OCI-M1 (cell line): ENCODE measurements around the gene HIRA.

ENCODE experiments used
- DNase-seq: peaks from one replicate; lab custom pipeline; 2025; lab: John Stamatoyannopoulos, UW

The HIRA gene

GRCh38 chr22:19357270-19358105 lies 74.0 kb downstream of the HIRA start:
- DNase-seq: no peak

- DNase-seq: no peak
Measured at GRCh38 chr22:19356708-19357269, 74.7 kb downstream of the HIRA start.

- DNase-seq: no peak
Measured at GRCh38 chr22:19355413-19356157, 75.9 kb downstream of the HIRA start.

- no peak for DNase-seq
Measured at GRCh38 chr22:19354201-19354600, 77.3 kb downstream of the HIRA start.

- no peak for DNase-seq
Measured at GRCh38 chr22:19353363-19354131, 78.0 kb downstream of the HIRA start.

GRCh38 chr22:19352766-19353165 lies 78.8 kb downstream of the HIRA start:
- no peak for DNase-seq

GRCh38 chr22:19352217-19352616 lies 79.3 kb downstream of the HIRA start:
- no peak for DNase-seq

GRCh38 chr22:19351604-19352003 lies 79.9 kb downstream of the HIRA start:
- DNase-seq: no peak

GRCh38 chr22:19350947-19351346 lies 80.6 kb downstream of the HIRA start:
- no peak for DNase-seq

- DNase-seq: no peak
Measured at GRCh38 chr22:19350476-19350859, 81.1 kb downstream of the HIRA start.

- DNase-seq: no peak
Measured at GRCh38 chr22:19349778-19350475, 81.6 kb downstream of the HIRA start.

GRCh38 chr22:19346677-19347265 lies 84.8 kb downstream of the HIRA start:
- DNase-seq: no peak

- no peak for DNase-seq
Measured at GRCh38 chr22:19344420-19344819, 87.1 kb downstream of the HIRA start.

- DNase-seq: no peak
Measured at GRCh38 chr22:19343470-19343869, 88.1 kb downstream of the HIRA start.

GRCh38 chr22:19341500-19341899 lies 90.0 kb downstream of the HIRA start:
- no peak for DNase-seq

- no peak for DNase-seq
Measured at GRCh38 chr22:19337137-19337536, 94.4 kb downstream of the HIRA start.

- DNase-seq: no peak
Measured at GRCh38 chr22:19336133-19337075, 95.1 kb downstream of the HIRA start.

- no peak for DNase-seq
Measured at GRCh38 chr22:19331975-19332374, 99.6 kb downstream of the HIRA start.

- DNase-seq: no peak
Measured at GRCh38 chr22:19331474-19331873, 100.1 kb downstream of the HIRA start.

GRCh38 chr22:19330865-19331418 lies 100.6 kb downstream of the HIRA start:
- DNase-seq: no peak
